DMS 273 (cell line): ENCODE measurements around the gene HSD17B7.
"Not testable (repeated sequence)": the region's sequence is repeated elsewhere in the genome, so short reads cannot be mapped to it uniquely, and the experiment has no call there.

Experiments used
- DNase-seq: peaks from one replicate; lab custom pipeline; 2025; ENCODE audit not compliant: unreplicated experiment; lab: John Stamatoyannopoulos, UW

HSD17B7 gene

GRCh38 chr1:162799995-162800830 is 9.7 kb downstream of the HSD17B7 start:
- DNase-seq: peak; percentile 79

- not testable (repeated sequence) for DNase-seq
These were observed 17.0 kb downstream of the HSD17B7 start for GRCh38 chr1:162807503-162807902.

GRCh38 chr1:162812357-162812756 is 21.9 kb downstream of the HSD17B7 start:
- not testable (repeated sequence) for DNase-seq

GRCh38 chr1:162818136-162818535 is 27.6 kb downstream of the HSD17B7 start:
- not testable (repeated sequence) for DNase-seq

- DNase-seq: not testable (repeated sequence)
These were observed 28.2 kb downstream of the HSD17B7 start for GRCh38 chr1:162818666-162819065.

GRCh38 chr1:162822391-162823200 is 32.1 kb downstream of the HSD17B7 start:
- DNase-seq: peak; percentile 73

GRCh38 chr1:162823231-162823630 is 32.7 kb downstream of the HSD17B7 start:
- DNase-seq: no peak

- DNase-seq: no peak
These were observed 33.4 kb downstream of the HSD17B7 start for GRCh38 chr1:162823771-162824525.

- no peak for DNase-seq
These were observed 38.8 kb downstream of the HSD17B7 start for GRCh38 chr1:162829268-162829667.

GRCh38 chr1:162832470-162832869 is 42.0 kb downstream of the HSD17B7 start:
- DNase-seq: no peak

GRCh38 chr1:162835157-162835899 is 44.8 kb downstream of the HSD17B7 start:
- DNase-seq: no peak

- DNase-seq: no peak
These were observed 48.4 kb downstream of the HSD17B7 start for GRCh38 chr1:162838863-162839262.

GRCh38 chr1:162840250-162840839 is 49.8 kb downstream of the HSD17B7 start:
- DNase-seq: no peak

- no peak for DNase-seq
These were observed 53.7 kb downstream of the HSD17B7 start for GRCh38 chr1:162844153-162844552.

- DNase-seq: no peak
These were observed 56.0 kb downstream of the HSD17B7 start for GRCh38 chr1:162846256-162847212.

GRCh38 chr1:162847839-162848453 is 57.4 kb downstream of the HSD17B7 start:
- DNase-seq: peak; percentile 93

- no peak for DNase-seq
These were observed 59.2 kb downstream of the HSD17B7 start for GRCh38 chr1:162849711-162850110.

- DNase-seq: no peak
These were observed 60.8 kb downstream of the HSD17B7 start for GRCh38 chr1:162851341-162851740.
